Stimulated activated CD4-positive, alpha-beta T cell treated with anti-CD3 and anti-CD28 coated beads, Interleukin-15, amount 100 ng/mL, for 1 hour (primary cell): ENCODE measurements around the gene HPDL.
"Not testable (repeated sequence)": the region's sequence is repeated elsewhere in the genome, so short reads cannot be mapped to it uniquely, and the experiment has no call there.

Source experiments
- DNase-seq, 2 donors: peaks; one replicate each; pipeline ENCODE4 v3.0.0-alpha.2; 2020; ENCODE audit warnings: low read depth in 1 of 2, low spot score in 1 of 2

The HPDL gene

GRCh38 chr1:45348966-45349677 is 22.4 kb downstream of the HPDL start:
- no peak for DNase-seq

- DNase-seq = no peak
These were observed 24.8 kb downstream of the HPDL start for GRCh38 chr1:45351508-45351907.

GRCh38 chr1:45353685-45354084 is 27.0 kb downstream of the HPDL start:
- no peak for DNase-seq

- DNase-seq = no peak
These were observed 28.1 kb downstream of the HPDL start for GRCh38 chr1:45354838-45355237.

GRCh38 chr1:45355683-45356082 is 29.0 kb downstream of the HPDL start:
- no peak for DNase-seq

GRCh38 chr1:45356186-45356585 is 29.5 kb downstream of the HPDL start:
- no peak for DNase-seq

GRCh38 chr1:45359882-45360513 is 33.3 kb downstream of the HPDL start:
- DNase-seq = no peak

- not testable (repeated sequence) for DNase-seq
These were observed 34.3 kb downstream of the HPDL start for GRCh38 chr1:45360981-45361380.

- no peak for DNase-seq
These were observed 37.6 kb downstream of the HPDL start for GRCh38 chr1:45364294-45364693.

GRCh38 chr1:45365051-45365450 is 38.4 kb downstream of the HPDL start:
- DNase-seq = no peak

GRCh38 chr1:45370575-45370974 is 43.9 kb downstream of the HPDL start:
- no peak for DNase-seq

GRCh38 chr1:45373573-45373972 is 46.9 kb downstream of the HPDL start:
- DNase-seq = no peak

- DNase-seq = no peak
These were observed 48.7 kb downstream of the HPDL start for GRCh38 chr1:45375104-45376090.

- no peak for DNase-seq
These were observed 51.5 kb downstream of the HPDL start for GRCh38 chr1:45378184-45378583.
